WTC11 (cell line): Measurements from ENCODE around the gene WDR72. TPM values are rescaled to one million over a fixed set of nuclear protein-coding genes. Genes with fewer than 3 reads are reported as not detected.

Source experiments
- ATAC-seq: fragments of 200-7000 bp; cut with Tn5 transposase; 2 replicates; pipeline ENCODE4 v1.10.0; 2021; ENCODE audit warnings: mild to moderate bottlenecking, moderate library complexity
- CTCF ChIA-PET: fragments of 300-600 bp; sonication (Branson Sonifier 250); formaldehyde crosslinking; loops from one replicate; lab custom pipeline; 2021; ENCODE audit warnings: antibody characterized with exemption; lab: Charles Lee
- POLR2A ChIA-PET: fragments of 350-600 bp; sonication (Branson Sonifier 250); formaldehyde crosslinking; loops from one replicate; lab custom pipeline; 2021; ENCODE audit warnings: antibody characterized with exemption; lab: Charles Lee
- DNase-seq: peaks from one replicate; pipeline ENCODE4 v3.0.0; 2021; ENCODE audit warnings: low spot score
- H3K27ac Mint-ChIP-seq: 2 replicates; pipeline ENCODE4 v1.8.0; 2021; ENCODE audit warnings: mixed read lengths
- H3K27me3 Mint-ChIP-seq: 2 replicates; pipeline ENCODE4 v1.8.0; 2021; ENCODE audit warnings: low read depth, mild to moderate bottlenecking, moderate library complexity, mixed read lengths
- H3K36me3 Mint-ChIP-seq: 2 replicates; pipeline ENCODE4 v1.8.0; 2021; ENCODE audit warnings: mixed read lengths
- H3K4me1 Mint-ChIP-seq: 2 replicates; pipeline ENCODE4 v1.8.0; 2022; ENCODE audit warnings: mixed read lengths
- H3K4me3 Mint-ChIP-seq: 2 replicates; pipeline ENCODE4 v1.8.0; 2021; ENCODE audit warnings: mild to moderate bottlenecking, moderate library complexity, mixed read lengths
- H3K9me3 Mint-ChIP-seq: 2 replicates; pipeline ENCODE4 v1.8.0; 2021; ENCODE audit warnings: mixed read lengths
- CREM ChIP-seq: sonication (generic); formaldehyde crosslinking; IDR thresholded peaks from 2 replicates; pipeline ENCODE4 v1.8.1; 2022; ENCODE audit warnings: mild to moderate bottlenecking, missing genetic modification reagents, moderate library complexity
- ELF4 ChIP-seq: sonication (generic); formaldehyde crosslinking; IDR thresholded peaks from 2 replicates; pipeline ENCODE4 v1.8.1; 2022; ENCODE audit warnings: low read depth, mild to moderate bottlenecking, moderate library complexity, missing genetic modification reagents
- ESRRA ChIP-seq: sonication (generic); formaldehyde crosslinking; IDR thresholded peaks from 2 replicates; pipeline ENCODE4 v1.8.1; 2022; ENCODE audit warnings: mild to moderate bottlenecking, missing genetic modification reagents, borderline replicate concordance
- GTF2I ChIP-seq: fragments of 250-450 bp; sonication (Bioruptor Pico); conservative IDR thresholded peaks from 2 replicates; pipeline ENCODE4 v1.4.0; 2021; ENCODE audit warnings: mild to moderate bottlenecking
- KAT7 ChIP-seq: sonication (generic); formaldehyde crosslinking; IDR thresholded peaks from 2 replicates; pipeline ENCODE4 v1.8.1; 2023; ENCODE audit warnings: missing genetic modification reagents, mild to moderate bottlenecking, borderline replicate concordance
- MYBL2 ChIP-seq: sonication (generic); formaldehyde crosslinking; IDR thresholded peaks from 2 replicates; pipeline ENCODE4 v1.8.1; 2023; ENCODE audit warnings: mild to moderate bottlenecking, moderate library complexity, missing genetic modification reagents
- OVOL2 ChIP-seq: fragments of 250-450 bp; sonication (Bioruptor Pico); IDR thresholded peaks from 2 replicates; pipeline ENCODE4 v1.9.0; 2021; ENCODE audit warnings: mild to moderate bottlenecking, borderline replicate concordance
- SP1 ChIP-seq: sonication (generic); formaldehyde crosslinking; conservative IDR thresholded peaks from 2 replicates; pipeline ENCODE4 v1.8.1; 2022; ENCODE audit warnings: missing genetic modification reagents
- ZNF121 ChIP-seq: sonication (generic); formaldehyde crosslinking; IDR thresholded peaks from 2 replicates; pipeline ENCODE4 v1.8.0; 2023; ENCODE audit warnings: missing genetic modification reagents
- ZNF263 ChIP-seq: sonication (generic); formaldehyde crosslinking; IDR thresholded peaks from 2 replicates; pipeline ENCODE4 v1.8.1; 2022; ENCODE audit warnings: low read depth, mild to moderate bottlenecking, moderate library complexity, missing genetic modification reagents
- total RNA-seq: library from RNA; stranded (reverse); gene quantifications from 3 replicates; pipeline ENCODE4 v1.2.3, GENCODE V29; 2021
- TF ChIP-seq, protein P1 (sequence below): sonication (generic); formaldehyde crosslinking; IDR thresholded peaks from 2 replicates; pipeline ENCODE4 v1.8.0; 2023; ENCODE audit warnings: missing genetic modification reagents, mild to moderate bottlenecking, borderline replicate concordance
- TF ChIP-seq, protein P2 (sequence below): sonication (generic); formaldehyde crosslinking; IDR thresholded peaks from 2 replicates; pipeline ENCODE4 v1.8.0; 2022; ENCODE audit warnings: mild to moderate bottlenecking, missing genetic modification reagents
- TF ChIP-seq, protein P3 (sequence below): sonication (generic); formaldehyde crosslinking; IDR thresholded peaks from 2 replicates; pipeline ENCODE4 v1.8.1; 2022; ENCODE audit warnings: low read depth, missing genetic modification reagents, borderline replicate concordance

The WDR72 gene
- total RNA-seq, 1 experiment from 2014 or later, result 8.6 TPM

DNA sequence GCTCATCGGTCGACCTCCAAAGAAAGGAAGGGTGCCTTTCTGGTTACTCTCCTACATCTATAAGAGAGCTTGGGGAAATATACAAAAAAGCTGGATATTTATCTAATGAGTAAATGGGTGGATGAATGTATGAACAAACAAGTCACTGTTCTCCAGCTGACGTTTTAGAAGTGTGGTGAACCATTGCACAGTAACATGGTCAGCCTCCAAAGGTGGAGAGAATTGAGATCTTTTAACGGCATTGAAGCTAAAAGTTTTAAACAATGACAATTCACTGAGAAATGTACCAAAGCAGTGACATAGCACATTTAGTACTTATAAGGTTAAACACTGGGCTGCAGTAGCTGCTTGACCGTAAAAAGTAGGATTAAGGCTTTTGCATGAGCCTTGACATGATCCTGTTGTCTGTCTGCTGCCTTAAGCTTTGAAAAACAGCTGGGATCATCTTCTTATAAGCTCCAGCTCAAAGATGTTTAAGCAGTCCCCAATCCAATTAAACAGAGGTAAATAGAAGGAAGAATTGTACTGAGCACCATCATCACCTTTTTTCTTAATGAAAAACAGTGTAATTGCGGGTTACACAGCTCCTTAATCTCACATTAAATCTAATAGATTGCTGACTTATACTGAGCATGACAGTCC is 222.9 kb downstream of the WDR72 start (continued):
- TF ChIP-seq MYBL2 (CRISPR knock-in tag), result no peak
- TF ChIP-seq, protein P1, sequence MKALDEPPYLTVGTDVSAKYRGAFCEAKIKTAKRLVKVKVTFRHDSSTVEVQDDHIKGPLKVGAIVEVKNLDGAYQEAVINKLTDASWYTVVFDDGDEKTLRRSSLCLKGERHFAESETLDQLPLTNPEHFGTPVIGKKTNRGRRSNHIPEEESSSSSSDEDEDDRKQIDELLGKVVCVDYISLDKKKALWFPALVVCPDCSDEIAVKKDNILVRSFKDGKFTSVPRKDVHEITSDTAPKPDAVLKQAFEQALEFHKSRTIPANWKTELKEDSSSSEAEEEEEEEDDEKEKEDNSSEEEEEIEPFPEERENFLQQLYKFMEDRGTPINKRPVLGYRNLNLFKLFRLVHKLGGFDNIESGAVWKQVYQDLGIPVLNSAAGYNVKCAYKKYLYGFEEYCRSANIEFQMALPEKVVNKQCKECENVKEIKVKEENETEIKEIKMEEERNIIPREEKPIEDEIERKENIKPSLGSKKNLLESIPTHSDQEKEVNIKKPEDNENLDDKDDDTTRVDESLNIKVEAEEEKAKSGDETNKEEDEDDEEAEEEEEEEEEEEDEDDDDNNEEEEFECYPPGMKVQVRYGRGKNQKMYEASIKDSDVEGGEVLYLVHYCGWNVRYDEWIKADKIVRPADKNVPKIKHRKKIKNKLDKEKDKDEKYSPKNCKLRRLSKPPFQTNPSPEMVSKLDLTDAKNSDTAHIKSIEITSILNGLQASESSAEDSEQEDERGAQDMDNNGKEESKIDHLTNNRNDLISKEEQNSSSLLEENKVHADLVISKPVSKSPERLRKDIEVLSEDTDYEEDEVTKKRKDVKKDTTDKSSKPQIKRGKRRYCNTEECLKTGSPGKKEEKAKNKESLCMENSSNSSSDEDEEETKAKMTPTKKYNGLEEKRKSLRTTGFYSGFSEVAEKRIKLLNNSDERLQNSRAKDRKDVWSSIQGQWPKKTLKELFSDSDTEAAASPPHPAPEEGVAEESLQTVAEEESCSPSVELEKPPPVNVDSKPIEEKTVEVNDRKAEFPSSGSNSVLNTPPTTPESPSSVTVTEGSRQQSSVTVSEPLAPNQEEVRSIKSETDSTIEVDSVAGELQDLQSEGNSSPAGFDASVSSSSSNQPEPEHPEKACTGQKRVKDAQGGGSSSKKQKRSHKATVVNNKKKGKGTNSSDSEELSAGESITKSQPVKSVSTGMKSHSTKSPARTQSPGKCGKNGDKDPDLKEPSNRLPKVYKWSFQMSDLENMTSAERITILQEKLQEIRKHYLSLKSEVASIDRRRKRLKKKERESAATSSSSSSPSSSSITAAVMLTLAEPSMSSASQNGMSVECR (CRISPR knock-in tag), result no peak
- TF ChIP-seq, protein P2, sequence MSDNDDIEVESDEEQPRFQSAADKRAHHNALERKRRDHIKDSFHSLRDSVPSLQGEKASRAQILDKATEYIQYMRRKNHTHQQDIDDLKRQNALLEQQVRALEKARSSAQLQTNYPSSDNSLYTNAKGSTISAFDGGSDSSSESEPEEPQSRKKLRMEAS (CRISPR knock-in tag), result no peak
- TF ChIP-seq ELF4 (CRISPR knock-in tag), result no peak

DNA sequence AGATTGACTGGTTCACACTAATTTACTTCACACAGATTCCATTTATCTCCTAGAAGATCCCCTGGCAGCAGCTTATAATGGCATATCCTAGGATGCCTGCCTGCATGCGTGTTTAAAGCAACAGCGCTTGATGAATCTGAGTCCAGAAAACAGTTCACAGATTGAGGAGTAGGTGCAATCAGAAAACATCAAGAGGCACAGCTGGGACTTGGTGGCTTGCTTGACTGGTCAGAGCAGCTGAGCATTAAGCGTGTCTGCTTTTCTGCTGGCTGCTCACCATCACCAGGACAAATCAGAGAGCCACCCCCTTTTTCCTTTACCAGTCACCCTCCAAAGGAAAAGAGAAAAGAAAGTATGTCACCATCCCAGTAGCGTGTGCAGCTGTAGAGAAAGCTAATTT is 223.6 kb downstream of the WDR72 start:
- no peaks in the 10 kb centered on the region for H3K9me3 Mint-ChIP-seq
- no peaks in the 10 kb centered on the region for H3K27me3 Mint-ChIP-seq
- DNase-seq, result no peak
- H3K36me3 Mint-ChIP-seq, result no peaks in the 10 kb centered on the region
- peaks cover 21% of the 10 kb centered on the region for H3K4me1 Mint-ChIP-seq
- H3K27ac Mint-ChIP-seq, result no peak overlapping the region
- no peak overlapping the region for H3K4me3 Mint-ChIP-seq
- ChIA-PET POLR2A (no interaction called here), CTCF (interaction anchor here (0.5 to 1.1 kb wide), 2 partner anchors 230 to 1573 kb away, joined by 3 read pairs; no protein-coding TSS in a partner anchor)
- TF ChIP-seq, protein P2 (CRISPR knock-in tag), result no peak
- no peak for TF ChIP-seq KAT7 (CRISPR knock-in tag)
- no peak for TF ChIP-seq ESRRA (CRISPR knock-in tag)
- TF ChIP-seq, protein P1 (CRISPR knock-in tag), result no peak
- no peak for TF ChIP-seq ZNF263 (CRISPR knock-in tag)
- no peak for TF ChIP-seq ZNF121 (CRISPR knock-in tag)
- no peak for TF ChIP-seq CREM (CRISPR knock-in tag)
- TF ChIP-seq GTF2I, result no peak
- TF ChIP-seq, protein P3, sequence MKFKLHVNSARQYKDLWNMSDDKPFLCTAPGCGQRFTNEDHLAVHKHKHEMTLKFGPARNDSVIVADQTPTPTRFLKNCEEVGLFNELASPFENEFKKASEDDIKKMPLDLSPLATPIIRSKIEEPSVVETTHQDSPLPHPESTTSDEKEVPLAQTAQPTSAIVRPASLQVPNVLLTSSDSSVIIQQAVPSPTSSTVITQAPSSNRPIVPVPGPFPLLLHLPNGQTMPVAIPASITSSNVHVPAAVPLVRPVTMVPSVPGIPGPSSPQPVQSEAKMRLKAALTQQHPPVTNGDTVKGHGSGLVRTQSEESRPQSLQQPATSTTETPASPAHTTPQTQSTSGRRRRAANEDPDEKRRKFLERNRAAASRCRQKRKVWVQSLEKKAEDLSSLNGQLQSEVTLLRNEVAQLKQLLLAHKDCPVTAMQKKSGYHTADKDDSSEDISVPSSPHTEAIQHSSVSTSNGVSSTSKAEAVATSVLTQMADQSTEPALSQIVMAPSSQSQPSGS (CRISPR knock-in tag), result no peak
- TF ChIP-seq OVOL2, result no peak
- no peak for TF ChIP-seq SP1 (CRISPR knock-in tag)
- no peak for ATAC-seq
